ENCODE measurements around the gene PCDH1. TPM values are rescaled to one million over a fixed set of nuclear protein-coding genes. Genes with fewer than 3 reads are reported as not detected.

PCDH1 gene
- total and polyA plus RNA-seq, 2 of the 8 experiments (the other 6 are each of a cell fraction or from before 2014, with no cell fraction given) = 101 to 102 TPM

GRCh38 chr5:141851195-141851874 lies 26.9 kb downstream of the PCDH1 start:
- Histone ChIP-seq H2BK15ac (ENCODE audit: low read length) (peak overlapping the region; percentile 81; the same call in 1 of the 2 replicates), H3K14ac (ENCODE audit: insufficient read length) (no peak overlapping the region), H4K8ac (ENCODE audit: extremely low read depth, insufficient read depth, low read length) (no peak overlapping the region), H3K4me1 (replicated peaks in 1 of 4; ENCODE audit: control insufficient read depth in 3 of 4, insufficient read depth in 4 of 4, low read length in 3 of 4) (peaks cover 14 to 46% (median 36%) of the 10 kb centered on the region in 4 experiments), H2BK20ac (ENCODE audit: low read length) (peak overlapping the region; percentile 72; the same call in 1 of the 2 replicates), H3K27ac (ENCODE audit: low read depth, low read length) (peak overlapping the region; percentile 82), H3K9ac (replicated peaks in 1 of 4; ENCODE audit: extremely low read depth in 1 of 4, low read depth in 3 of 4, low read length in 3 of 4) (peak overlapping the region in 2 of 4 experiments; percentile 2 to 5; a peak in 4 of 7 replicates), H3K18ac (ENCODE audit: extremely low read depth, low read length) (peak overlapping the region; percentile 34), H3K23ac (ENCODE audit: insufficient read length) (no peak overlapping the region), H3K79me2 (ENCODE audit: control insufficient read depth in 1 of 2, insufficient read depth in 2 of 2, low read length in 2 of 2) (peaks cover 0 to 16% of the 10 kb centered on the region in 2 experiments; a peak in 1 of 4 replicates), H4K20me1 (replicated peaks in 1 of 2; ENCODE audit: control insufficient read depth in 1 of 2, insufficient read depth in 2 of 2, low read length in 2 of 2) (no peaks in the 10 kb centered on the region), H4K5ac (ENCODE audit: insufficient read length, low read depth, low read length) (peak overlapping the region; percentile 0), H3K36me3 (ENCODE audit: control insufficient read depth in 2 of 4, insufficient read depth in 4 of 4, low read length in 3 of 4) (peaks cover 2 to 16% (median 11%) of the 10 kb centered on the region in 4 experiments; a peak in 6 of 8 replicates), H3K4ac (replicated peaks; ENCODE audit: insufficient read length, low read depth, low read length) (no peak overlapping the region), H3K4me3 (ENCODE audit: extremely low read depth in 1 of 4, insufficient read depth in 2 of 4, low read depth in 3 of 4, low read length in 4 of 4) (peak overlapping the region in 3 of 4 experiments; percentile 23 to 50 (median 34); a peak in 4 of 8 replicates), H3K4me2 (ENCODE audit: insufficient read depth in 1 of 2, low read depth in 2 of 2, low read length in 2 of 2) (peak overlapping the region; percentile 56 to 80), H3K9me3 (ENCODE audit: insufficient read depth in 2 of 2, low read depth in 1 of 2, low read length in 1 of 2) (no peaks in the 10 kb centered on the region), H4K91ac (replicated peaks; ENCODE audit: insufficient read length, low read length) (peak overlapping the region; percentile 32), H2BK5ac (ENCODE audit: low read depth, low read length) (peak overlapping the region; percentile 78; the same call in 1 of the 2 replicates), H2BK12ac (ENCODE audit: low read depth, low read length) (peak overlapping the region; percentile 88), H3K27me3 (replicated peaks in 1 of 4; ENCODE audit: control insufficient read depth in 3 of 4, extremely low read depth in 1 of 4, insufficient read depth in 3 of 4, low read length in 3 of 4) (no peaks in the 10 kb centered on the region), H3K23me2 (ENCODE audit: low read depth, low read length) (peaks cover 8% of the 10 kb centered on the region; the same call in 1 of the 2 replicates), H3K56ac (replicated peaks; ENCODE audit: insufficient read length, low read depth, low read length) (no peak overlapping the region), H3K79me1 (ENCODE audit: low read depth, low read length) (peaks cover 6% of the 10 kb centered on the region; the same call in 1 of the 2 replicates), H2BK120ac (replicated peaks; ENCODE audit: low read depth, low read length) (no peak overlapping the region), H2AFZ (ENCODE audit: low read length) (no peak overlapping the region), H2AK5ac (ENCODE audit: low read depth, low read length) (peak overlapping the region; percentile 88)
- 79% methylated on average over 10 of the region's 10 CpGs; no CpG with 5 or more reads in 1 of the 2 experiments for WGBS, 2 experiments (ENCODE audit: extremely low coverage in 1 of 2, insufficient coverage in 1 of 2, insufficient read length in 1 of 2, insufficient replicate concordance in 2 of 2, low coverage in 1 of 2, low lambda C conversion rate in 2 of 2, missing lambda C conversion rate in 1 of 2)
- CTCF ChIA-PET (ENCODE audit: partially characterized antibody) = interaction anchor here (1.1 to 14.0 kb wide), 3 partner anchors 8 to 37 kb away, joined by 3 to 200 read pairs (median 4); partner anchors contain the start of gene PCDH1
- FAIRE-seq (no peak), DNase-seq (ENCODE audit: low read depth in 1 of 2, low spot score in 2 of 2) (no peak)
- POLR2A ChIA-PET (ENCODE audit: partially characterized antibody) = interaction anchor here (1.2 to 10.7 kb wide), 3 partner anchors 10 to 28 kb away, joined by 3 to 173 read pairs (median 5); partner anchors contain the start of gene PCDH1
- TF ChIP-seq ASH2L (IDR thresholded peaks at IDR 0.05; ENCODE audit: low read length) = peak; percentile 60
- TF ChIP-seq YY1 (IDR thresholded peaks at IDR 0.05; ENCODE audit: low read depth, low read length) = no peak

Measured in H1 (cell line).